Neural cell (in vitro differentiated cells): ENCODE results near the gene ENTPD2. TPM values are rescaled to one million over a fixed set of nuclear protein-coding genes. Genes with fewer than 3 reads are reported as not detected.

Experiments used
- H2AFZ ChIP-seq: fragments of 200-600, 300-800 bp; sonication (generic), shearing (Covaris generic); 2 replicates; pipeline ENCODE4 v1.6.0; 2014; ENCODE audit warnings: low read depth, mild to moderate bottlenecking, antibody characterized with exemption, low read length, moderate library complexity
- H3F3A ChIP-seq: fragments of 200-600 bp; shearing (Covaris generic); 2 replicates; pipeline ENCODE4 v1.6.1; 2016; ENCODE audit warnings: mild to moderate bottlenecking, moderate library complexity, mixed read lengths, antibody characterized with exemption, low read length; ENCODE audit not compliant: insufficient read depth, poor library complexity, severe bottlenecking
- H3K27ac ChIP-seq: fragments of 200-600, 300-800 bp; sonication (generic), shearing (Covaris generic); 2 replicates; pipeline ENCODE4 v1.5.1; 2014; ENCODE audit warnings: mild to moderate bottlenecking, low read length, moderate library complexity
- H3K27me3 ChIP-seq: fragments of 300-800, 200-600 bp; sonication (generic), shearing (Covaris generic); 2 replicates; pipeline ENCODE4 v1.6.0; 2014; ENCODE audit warnings: mild to moderate bottlenecking, low read depth, low read length, moderate library complexity; ENCODE audit not compliant: insufficient read depth
- H3K36me3 ChIP-seq: fragments of 300-800, 200-600 bp; sonication (generic), shearing (Covaris generic); 2 replicates; pipeline ENCODE4 v1.5.1; 2014; ENCODE audit warnings: mild to moderate bottlenecking, antibody characterized with exemption, low read length, moderate library complexity; ENCODE audit not compliant: insufficient read depth
- H3K4me2 ChIP-seq: fragments of 300-800, 200-600 bp; sonication (generic), shearing (Covaris generic); 2 replicates; pipeline ENCODE4 v1.6.0; 2014; ENCODE audit warnings: mild to moderate bottlenecking, low read length
- H3K4me3 ChIP-seq: fragments of 300-800, 200-600 bp; sonication (generic), shearing (Covaris generic); 2 replicates; pipeline ENCODE4 v1.5.1; 2014; ENCODE audit warnings: mild to moderate bottlenecking, low read length, moderate library complexity
- H3K79me2 ChIP-seq: fragments of 200-600 bp; shearing (Covaris generic); replicated peaks from 2 replicates; pipeline ENCODE4 v1.6.0; 2014; ENCODE audit warnings: mild to moderate bottlenecking, low read length, moderate library complexity; ENCODE audit not compliant: insufficient read depth
- H3K9ac ChIP-seq: fragments of 300-800, 200-600 bp; sonication (generic), shearing (Covaris generic); 2 replicates; pipeline ENCODE4 v1.6.1; 2016; ENCODE audit warnings: mild to moderate bottlenecking, low read length, mixed read lengths
- H3K9me2 ChIP-seq: fragments of 200-600 bp; shearing (Covaris generic); 2 replicates; pipeline ENCODE4 v1.6.1; 2016; ENCODE audit warnings: mild to moderate bottlenecking, low read length, mixed read lengths; ENCODE audit not compliant: insufficient read depth
- H3K9me3 ChIP-seq: fragments of 200-600, 300-800 bp; sonication (generic), shearing (Covaris generic); 2 replicates; pipeline ENCODE4 v1.6.1; 2016; ENCODE audit warnings: mild to moderate bottlenecking, mixed run types, low read length, moderate library complexity, mixed read lengths
- H4K20me1 ChIP-seq: fragments of 200-600 bp; shearing (Covaris generic); 2 replicates; pipeline ENCODE4 v1.6.1; 2016; ENCODE audit warnings: mild to moderate bottlenecking, mixed run types; ENCODE audit not compliant: insufficient read depth
- CTCF ChIP-seq: fragments of 450-650 bp; IDR thresholded peaks from 2 replicates; pipeline ENCODE4 v1.5.1; 2014; ENCODE audit warnings: antibody characterized with exemption, mild to moderate bottlenecking, moderate library complexity; ENCODE audit not compliant: poor library complexity, severe bottlenecking
- EP300 ChIP-seq: fragments of 450-650 bp; conservative IDR thresholded peaks from 2 replicates; pipeline ENCODE4 v1.6.1; 2014; ENCODE audit warnings: antibody characterized with exemption, mild to moderate bottlenecking, moderate library complexity; ENCODE audit not compliant: poor library complexity, severe bottlenecking
- EZH2 ChIP-seq: fragments of 200-600, 300-800 bp; shearing (Covaris generic), sonication (generic); IDR thresholded peaks from 2 replicates; pipeline ENCODE4 v1.6.1; 2014; ENCODE audit warnings: antibody characterized with exemption, low read length, borderline replicate concordance, mild to moderate bottlenecking; ENCODE audit not compliant: insufficient read depth, poor library complexity, severe bottlenecking
- MXI1 ChIP-seq: fragments of 450-650 bp; conservative IDR thresholded peaks from 2 replicates; pipeline ENCODE4 v1.6.1; 2014; ENCODE audit warnings: antibody characterized with exemption, mild to moderate bottlenecking; ENCODE audit not compliant: poor library complexity, severe bottlenecking
- POLR2AphosphoS5 ChIP-seq: IDR thresholded peaks from 2 replicates; pipeline ENCODE4 v1.6.1; 2012
- RAD21 ChIP-seq: fragments of 450-650 bp; conservative IDR thresholded peaks from 2 replicates; pipeline ENCODE4 v1.6.1; 2014; ENCODE audit warnings: antibody characterized with exemption, mild to moderate bottlenecking, moderate library complexity
- REST ChIP-seq: IDR thresholded peaks from 2 replicates; pipeline ENCODE4 v1.6.1; 2012; ENCODE audit warnings: borderline replicate concordance
- SMC3 ChIP-seq: fragments of 450-650 bp; conservative IDR thresholded peaks from 2 replicates; pipeline ENCODE4 v1.6.1; 2014; ENCODE audit warnings: antibody characterized with exemption, mild to moderate bottlenecking, moderate library complexity; ENCODE audit not compliant: poor library complexity
- TAF1 ChIP-seq: IDR thresholded peaks from 2 replicates; pipeline ENCODE4 v1.6.1; 2012; ENCODE audit warnings: low read depth
- polyA plus RNA-seq: library from polyadenylated mRNA; depleted of rRNA; stranded (reverse); fragments of >200 nt; gene quantifications from 2 replicates; pipeline ENCODE4 v1.2.3, GENCODE V29; 2014

ENTPD2 gene
- polyA plus RNA-seq, 1 donor from 2014 or later: not detected

- H3F3A ChIP-seq: no peaks in the 10 kb centered on the region
- H3K27ac ChIP-seq: peak overlapping the region; percentile 74
- no peaks in the 10 kb centered on the region for H3K9me3 ChIP-seq
- peak overlapping the region; percentile 5 for H2AFZ ChIP-seq
- peaks cover 3% of the 10 kb centered on the region for H3K79me2 ChIP-seq
- H3K9ac ChIP-seq: peak overlapping the region; percentile 81
- TF ChIP-seq POLR2AphosphoS5 (no peak), RAD21 (no peak), CTCF (no peak), TAF1 (no peak), REST (no peak), EZH2 (no peak)
- peak overlapping the region; percentile 79 for H3K4me3 ChIP-seq
- H3K9me2 ChIP-seq: no peaks in the 10 kb centered on the region
- H3K36me3 ChIP-seq: no peaks in the 10 kb centered on the region
- peak overlapping the region; percentile 70 for H3K4me2 ChIP-seq
- H3K27me3 ChIP-seq: peaks cover 7% of the 10 kb centered on the region
- H4K20me1 ChIP-seq: no peaks in the 10 kb centered on the region
Measured at GRCh38 chr9:137087409-137087925, 33.6 kb upstream of the ENTPD2 start.

- H3K4me3 ChIP-seq: peak within 1 kb of the TSS; percentile 79
- H3K9ac ChIP-seq: peak within 1 kb of the TSS; percentile 81
- peak within 1 kb of the TSS; percentile 70 for H3K4me2 ChIP-seq
- TF ChIP-seq TAF1 (peak; percentile 98), SMC3 (peak; percentile 43), MXI1 (peak; percentile 98), RAD21 (no peak), EZH2 (no peak), POLR2AphosphoS5 (peak; percentile 90), REST (peak; percentile 88), EP300 (peak; percentile 63), CTCF (no peak)
- no peaks in the 10 kb centered on the region for H3K9me2 ChIP-seq
- peaks cover 11% of the 10 kb centered on the region for H3K27me3 ChIP-seq
- H3F3A ChIP-seq: no peaks in the 10 kb centered on the region
- no peaks in the 10 kb centered on the region for H3K36me3 ChIP-seq
- peak within 1 kb of the TSS; percentile 74 for H3K27ac ChIP-seq
- H2AFZ ChIP-seq: peak within 1 kb of the TSS; percentile 29
- peaks cover 3% of the 10 kb centered on the region for H3K79me2 ChIP-seq
- H3K9me3 ChIP-seq: no peaks in the 10 kb centered on the region
- no peaks in the 10 kb centered on the region for H4K20me1 ChIP-seq
Measured at GRCh38 chr9:137086531-137087408, 32.9 kb upstream of the ENTPD2 start, which contains the start of gene MAN1B1. Gene MAN1B1, plus strand, starts transcription at chr9:137086985. Its CDS starts 15 bp downstream, at chr9:137087000.
